ENCODE results near the gene HEXIM1.

Gene HEXIM1

DNA sequence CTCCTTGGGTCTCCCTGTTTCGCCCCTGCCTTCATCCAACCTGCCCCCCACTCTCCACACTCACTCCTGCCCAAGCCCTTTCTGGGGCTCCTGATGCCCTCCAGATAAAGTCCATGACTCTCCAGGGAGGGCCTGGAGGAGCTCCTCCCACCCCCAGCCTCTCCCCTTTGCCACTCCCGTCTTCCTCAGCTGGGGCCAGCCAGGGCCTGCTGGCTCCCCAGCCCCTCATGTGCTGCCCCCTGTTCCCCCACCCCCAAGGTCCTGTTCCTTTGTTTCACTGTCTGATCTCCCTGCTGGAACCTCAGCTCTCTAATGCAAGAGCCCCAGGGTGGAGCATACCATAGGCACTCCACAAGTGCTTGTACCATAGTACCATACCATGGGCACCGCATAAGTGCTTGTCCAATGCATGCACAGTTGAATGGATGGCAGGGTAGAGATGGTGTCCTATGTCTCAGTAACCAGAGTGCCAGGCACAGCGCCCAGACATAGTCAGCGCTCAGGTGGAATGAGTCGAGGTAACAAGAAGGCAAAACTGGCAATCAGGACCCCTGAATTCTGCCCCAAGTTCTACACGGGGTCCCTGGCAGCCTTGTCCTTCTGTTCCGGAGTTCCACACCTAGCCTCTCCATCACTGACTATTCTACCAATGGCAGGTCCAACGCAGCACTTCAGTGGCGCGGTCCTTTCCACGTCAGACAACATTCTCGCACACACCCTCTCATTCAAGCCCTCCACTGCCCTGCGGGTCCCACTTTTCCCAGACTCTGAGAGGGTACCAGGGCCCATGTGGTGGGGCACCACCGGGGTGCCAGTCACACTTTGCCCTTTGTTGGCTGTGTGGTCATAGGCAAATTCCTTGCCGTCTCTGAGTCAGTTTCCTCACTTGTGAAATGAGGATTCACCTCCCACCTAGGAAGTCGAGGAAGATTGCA is 17.3 kb upstream of the HEXIM1 start:
- no peak for DNase-seq

DNA sequence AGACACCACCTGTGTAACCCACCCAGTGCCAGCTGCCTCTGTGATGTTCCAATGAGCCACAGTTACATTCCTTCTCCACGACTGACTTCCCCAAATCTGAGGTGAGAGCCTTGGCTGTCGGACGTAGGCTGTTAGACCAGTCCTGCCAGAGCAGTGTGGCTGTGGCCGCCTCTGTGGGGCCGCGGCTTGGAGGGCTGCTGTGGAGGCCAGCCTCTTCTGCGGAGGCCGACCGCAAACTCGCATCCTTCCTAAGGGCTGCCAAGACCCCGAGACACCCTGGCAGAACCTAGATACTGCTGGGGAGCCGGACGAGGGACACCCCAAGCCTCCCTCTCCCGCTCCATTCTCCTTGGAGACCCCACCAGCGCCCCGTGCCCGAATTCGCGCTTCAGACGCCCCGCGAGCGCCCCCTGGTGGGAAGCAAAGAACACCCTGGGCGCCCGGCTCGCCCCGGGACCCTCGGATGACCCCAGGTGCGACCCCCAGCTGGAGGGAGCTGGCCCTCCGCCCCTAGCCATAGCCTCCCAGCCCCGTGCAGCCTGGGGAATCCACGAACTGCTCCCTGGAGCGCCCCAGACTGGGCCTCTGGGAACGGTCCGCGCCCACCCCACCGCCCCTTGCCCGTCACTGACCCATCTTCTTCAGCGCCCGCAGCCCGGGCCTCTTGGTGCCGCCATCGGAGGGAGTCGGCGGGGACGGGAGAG is 16.5 kb upstream of the HEXIM1 start:
- DNase-seq, result peak; percentile 53 to 86

DNA sequence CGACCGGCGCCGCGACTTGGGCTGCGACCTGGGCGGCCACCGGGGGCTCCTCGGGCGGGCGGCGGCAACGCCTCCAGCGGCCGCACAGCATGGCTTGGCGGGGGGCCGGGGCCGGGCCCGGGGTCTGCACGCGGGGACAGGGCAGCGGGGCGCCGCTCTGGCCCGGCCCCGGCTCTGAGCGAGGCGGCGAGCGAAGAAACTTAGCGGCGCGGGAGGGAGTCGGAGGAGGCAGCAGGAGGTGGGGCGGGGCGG is 16.0 kb upstream of the HEXIM1 start, which contains the start of gene PLCD3:
PLCD3 (minus strand) TSS at position 196 of the 252 bp plus-strand sequence; CDS start at position 91, 105 bp downstream.
- DNase-seq, result no peak

DNA sequence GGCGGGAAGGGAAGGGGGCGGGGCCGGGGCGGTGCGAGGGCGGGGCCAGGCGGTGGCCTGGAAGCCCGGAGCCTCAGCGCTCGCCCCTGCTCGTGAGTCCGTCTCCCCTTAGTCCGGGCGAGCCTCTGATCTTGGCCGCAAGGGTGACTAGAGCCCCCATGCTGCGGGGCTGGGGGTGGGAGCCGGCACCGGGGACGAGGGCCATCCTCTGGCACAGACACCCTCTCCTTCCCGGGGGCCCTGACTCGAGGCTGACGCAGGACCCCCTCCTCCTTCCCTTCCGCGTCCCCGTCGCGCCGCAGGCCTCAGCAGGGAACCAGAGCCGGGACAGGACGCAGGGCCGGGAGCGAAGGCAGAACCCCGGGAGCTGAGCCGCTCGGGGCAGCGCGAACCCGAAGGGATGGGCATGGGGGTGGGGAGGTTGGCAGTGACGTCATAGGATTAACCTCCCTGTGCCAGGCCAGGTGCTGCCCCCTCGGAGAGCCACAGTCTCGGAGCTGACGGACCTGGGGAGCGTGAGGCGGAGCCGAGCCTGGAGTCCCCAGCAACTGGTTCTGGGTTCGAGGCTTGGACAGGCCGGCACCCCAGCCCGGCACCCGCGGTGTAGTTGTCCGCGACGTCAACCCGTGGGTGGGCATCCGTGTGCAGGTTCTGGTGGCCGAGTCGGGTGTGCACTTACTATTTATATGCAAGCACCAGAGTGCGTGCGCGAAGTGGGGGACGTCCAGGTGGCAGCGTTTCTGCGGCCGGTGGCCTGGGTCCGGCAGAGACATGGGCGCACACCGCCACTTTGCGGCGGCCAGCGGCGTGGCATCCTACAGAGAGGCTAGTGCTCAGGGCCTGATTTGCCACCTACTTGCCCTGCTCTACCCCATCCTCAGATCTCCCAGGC is 15.5 kb upstream of the HEXIM1 start:
- DNase-seq, result peak; percentile 77 to 92

DNA sequence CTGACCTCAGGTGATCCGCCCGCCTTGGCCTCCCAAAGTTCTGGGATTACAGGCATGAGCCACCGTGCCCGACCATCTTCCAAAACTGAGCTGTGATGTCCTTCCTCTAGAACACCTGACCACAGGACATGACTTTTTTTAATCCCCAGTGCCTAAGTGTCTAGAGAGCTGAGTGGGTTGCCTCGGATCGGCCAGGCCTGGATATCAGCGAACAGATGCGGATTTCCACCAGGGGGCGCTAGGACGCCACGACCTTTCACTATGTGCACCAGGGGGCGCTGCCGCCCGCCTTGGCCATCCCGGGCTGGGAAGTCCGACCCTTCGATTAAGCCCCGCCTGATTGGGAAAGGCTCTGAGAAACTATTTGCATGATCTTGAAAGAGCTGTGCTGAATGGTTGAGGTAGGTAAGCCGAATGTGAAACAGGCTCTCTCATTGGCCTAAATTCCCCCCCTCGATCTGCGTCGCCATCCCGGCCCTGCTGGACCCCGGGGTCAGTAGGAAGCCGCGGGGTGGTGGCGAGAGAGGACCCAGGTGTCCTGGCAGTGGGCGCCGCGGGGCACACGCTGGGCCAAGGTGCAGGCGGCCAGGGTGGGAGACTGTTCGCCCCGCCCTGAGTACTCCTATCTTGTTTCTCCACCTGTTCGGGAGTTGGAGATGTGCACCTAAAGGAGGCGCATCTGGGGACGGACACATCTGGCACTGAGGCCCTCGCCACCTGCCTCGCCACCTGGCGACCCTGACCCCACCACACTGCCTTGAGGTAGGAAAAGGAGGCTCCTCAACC is 12.9 kb upstream of the HEXIM1 start, which contains the start of gene ACBD4:
ACBD4 (plus strand) TSS at position 496 of the 786 bp plus-strand sequence. CDS start 458 bp downstream, outside the sequence.
- DNase-seq, result peak; percentile 98 to 99

DNA sequence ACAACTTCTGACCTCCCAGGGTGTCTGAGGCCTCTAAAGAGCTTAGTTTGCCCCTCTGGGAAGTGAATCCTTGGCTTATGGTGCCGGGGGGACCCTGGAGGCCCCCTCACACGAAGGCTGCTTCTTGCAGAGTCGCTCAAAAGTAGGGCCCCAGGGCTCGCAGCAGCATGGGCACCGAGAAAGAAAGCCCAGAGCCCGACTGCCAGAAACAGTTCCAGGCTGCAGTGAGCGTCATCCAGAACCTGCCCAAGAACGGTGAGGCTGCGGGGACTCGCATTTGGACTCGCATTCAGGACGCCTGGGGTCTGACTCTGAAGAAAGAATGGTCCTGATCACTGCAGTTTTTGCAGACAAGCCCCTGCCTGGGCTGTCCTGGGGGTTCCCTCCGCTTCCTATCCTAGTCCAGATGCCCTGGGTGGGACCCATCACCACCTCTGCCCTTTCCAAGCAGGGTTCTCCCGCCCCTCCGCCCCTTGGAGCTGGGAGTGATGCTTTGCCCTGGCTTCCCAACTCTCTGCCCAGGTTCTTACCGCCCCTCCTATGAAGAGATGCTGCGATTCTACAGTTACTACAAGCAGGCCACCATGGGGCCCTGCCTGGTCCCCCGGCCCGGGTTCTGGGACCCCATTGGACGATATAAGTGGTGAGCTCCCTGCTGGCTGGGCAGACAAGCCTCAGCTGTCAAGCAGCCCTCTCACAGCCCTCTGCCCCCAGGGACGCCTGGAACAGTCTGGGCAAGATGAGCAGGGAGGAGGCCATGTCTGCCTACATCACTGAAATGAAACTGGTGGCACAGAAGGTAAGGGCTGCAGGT is 12.1 kb upstream of the HEXIM1 start:
- no peak for DNase-seq

DNA sequence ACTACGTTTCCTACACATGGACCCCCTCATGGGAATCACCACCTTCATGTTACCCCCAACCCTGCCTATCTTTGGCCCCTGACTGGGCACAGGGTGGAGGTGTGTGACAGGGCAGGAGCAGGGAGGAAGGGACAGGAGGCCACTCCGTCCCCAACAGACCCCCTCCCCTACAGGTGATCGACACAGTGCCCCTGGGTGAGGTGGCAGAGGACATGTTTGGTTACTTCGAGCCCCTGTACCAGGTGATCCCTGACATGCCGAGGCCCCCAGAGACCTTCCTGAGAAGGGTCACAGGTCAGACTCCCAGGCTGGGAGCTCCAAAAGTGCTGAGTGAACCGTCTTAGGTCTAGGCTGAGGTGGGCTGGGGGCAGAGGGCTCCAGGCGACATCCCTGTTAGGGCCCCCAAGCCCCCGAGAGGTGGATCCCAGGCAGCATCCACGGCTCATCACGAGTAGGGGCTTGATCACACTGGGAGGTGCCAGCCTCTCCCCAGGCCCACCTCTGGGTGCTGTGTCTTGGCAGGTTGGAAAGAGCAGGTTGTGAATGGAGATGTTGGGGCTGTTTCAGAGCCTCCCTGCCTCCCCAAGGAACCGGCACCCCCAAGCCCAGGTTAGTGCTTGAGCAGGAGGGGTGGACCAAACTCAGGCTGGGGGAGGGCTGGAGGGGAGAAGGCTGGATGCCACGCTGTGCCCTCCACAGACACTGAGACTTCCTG is 11.3 kb upstream of the HEXIM1 start:
- DNase-seq, result no peak

DNA sequence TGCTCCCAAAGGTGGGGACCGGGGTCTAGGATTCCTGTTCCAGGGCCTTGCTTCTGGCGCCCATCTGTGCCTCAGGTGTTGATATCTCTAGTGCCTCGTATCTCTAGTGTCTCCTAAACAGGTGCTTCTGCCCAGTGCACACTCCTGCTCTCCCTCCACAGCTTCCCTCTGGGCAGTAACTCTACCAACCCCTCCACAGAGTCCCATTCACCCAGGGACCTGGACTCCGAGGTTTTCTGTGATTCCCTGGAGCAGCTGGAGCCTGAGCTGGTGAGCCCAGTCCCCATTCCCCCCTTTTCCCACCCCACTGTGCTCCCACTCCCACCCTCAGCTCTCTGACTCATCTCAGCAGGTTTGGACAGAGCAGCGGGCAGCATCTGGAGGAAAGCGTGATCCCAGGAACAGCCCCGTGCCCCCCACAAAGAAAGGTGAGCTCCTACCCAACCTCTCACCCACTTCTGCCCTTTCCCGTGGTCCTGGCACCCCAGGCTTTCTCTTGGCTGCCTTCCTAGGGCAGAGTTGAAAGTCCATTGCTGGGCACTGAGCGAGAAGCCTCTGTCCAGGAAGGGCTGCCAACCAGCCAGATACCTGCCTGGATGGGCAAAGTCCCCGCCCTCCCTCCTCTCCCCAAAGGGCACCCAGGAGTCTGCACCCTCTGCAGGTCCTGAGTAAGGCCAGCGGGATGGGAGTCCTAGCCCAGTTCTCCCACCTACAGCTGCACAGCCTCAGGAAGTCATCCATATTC is 10.5 kb upstream of the HEXIM1 start:
- no peak for DNase-seq

DNA sequence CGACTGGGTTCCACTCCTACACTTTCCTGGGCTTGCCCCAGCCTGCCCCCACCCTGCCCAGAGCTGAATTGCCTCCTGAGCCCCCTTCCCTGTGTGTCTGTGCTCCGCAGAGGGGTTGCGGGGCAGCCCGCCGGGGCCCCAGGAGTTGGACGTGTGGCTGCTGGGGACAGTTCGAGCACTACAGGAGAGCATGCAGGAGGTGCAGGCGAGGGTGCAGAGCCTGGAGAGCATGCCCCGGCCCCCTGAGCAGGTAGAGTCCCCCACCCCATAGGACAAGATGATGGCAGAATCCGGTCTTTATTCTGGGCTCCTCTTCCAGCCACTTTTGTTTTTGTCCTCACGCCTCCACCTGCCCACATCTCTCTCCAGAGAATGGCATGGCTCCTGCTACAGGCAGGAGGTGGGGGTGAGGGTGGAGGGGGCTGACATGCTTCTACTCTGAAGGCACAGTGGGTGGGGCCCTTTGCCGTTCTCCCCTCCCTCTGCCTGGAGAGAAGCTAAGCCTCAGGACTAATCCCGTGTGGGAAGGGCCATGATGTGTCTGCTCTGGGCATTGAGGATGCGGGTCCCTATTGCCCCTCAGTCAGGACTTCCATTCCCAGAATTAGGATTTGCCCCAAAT is 9.3 kb upstream of the HEXIM1 start:
- DNase-seq, result no peak

DNA sequence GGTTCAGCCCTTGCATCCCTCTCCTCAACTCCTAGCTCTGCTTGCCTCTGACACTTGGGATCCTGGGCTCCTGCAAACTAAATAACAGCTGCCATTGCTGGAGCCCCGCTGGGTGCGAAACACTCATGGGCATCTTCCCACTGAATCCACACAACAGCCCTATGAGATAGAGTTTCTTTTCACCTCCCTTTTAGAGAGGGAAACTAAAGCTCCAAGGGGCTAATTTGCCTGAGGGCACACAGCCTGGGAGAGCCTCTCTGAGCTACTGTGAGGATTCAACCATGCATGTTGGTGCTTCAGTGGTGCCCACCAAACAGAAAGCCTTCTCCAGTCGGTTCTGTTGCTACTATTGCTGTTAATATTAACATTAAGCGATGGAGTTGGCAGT is 8.7 kb upstream of the HEXIM1 start:
- no peak for DNase-seq

DNA sequence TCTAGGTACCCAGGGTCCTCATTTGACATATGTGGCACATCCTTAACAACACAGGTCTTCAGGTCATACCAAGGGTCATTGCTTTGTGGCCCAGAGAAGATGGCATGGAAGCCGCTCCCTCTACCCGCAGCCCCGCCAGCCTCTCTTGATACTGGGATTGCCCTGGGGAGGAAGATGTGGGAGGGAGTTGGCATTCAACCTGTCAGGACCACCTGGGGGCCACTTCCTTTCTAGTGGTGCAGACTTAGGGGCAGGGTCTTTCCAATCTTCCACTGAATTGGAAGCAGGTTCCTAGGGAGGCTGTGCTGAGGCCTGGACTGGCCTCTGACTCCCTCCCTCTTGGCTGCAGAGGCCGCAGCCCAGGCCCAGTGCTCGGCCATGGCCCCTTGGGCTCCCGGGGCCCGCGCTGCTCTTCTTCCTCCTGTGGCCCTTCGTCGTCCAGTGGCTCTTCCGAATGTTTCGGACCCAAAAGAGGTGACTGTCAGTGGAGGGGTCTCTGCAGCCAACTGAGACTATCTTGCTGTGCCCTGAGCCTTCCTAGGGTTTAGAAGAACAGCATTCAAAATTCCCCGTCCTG is 5.1 kb upstream of the HEXIM1 start:
- DNase-seq, result no peak

DNA sequence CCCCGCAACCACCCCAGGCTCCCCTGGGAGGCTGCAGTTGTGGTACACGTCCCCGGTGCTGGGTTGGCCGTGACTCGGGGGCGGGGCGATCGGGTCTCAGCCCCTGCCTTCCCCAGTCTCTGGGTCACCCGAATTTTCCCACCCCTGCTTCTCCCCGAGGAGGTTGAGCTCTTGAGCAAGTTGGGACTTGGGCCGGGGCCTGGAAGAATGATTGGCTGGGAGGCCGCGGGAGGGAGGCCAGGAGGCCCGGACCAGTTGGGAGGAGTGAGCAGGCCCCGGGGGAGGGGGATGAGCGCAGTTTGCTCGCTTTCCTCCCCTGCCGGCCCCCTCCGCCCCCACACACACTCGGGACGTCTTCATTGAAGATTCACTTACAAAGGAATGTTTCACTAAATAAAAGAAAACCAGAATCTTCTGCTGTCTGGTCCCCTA is 4.5 kb upstream of the HEXIM1 start:
- no peak for DNase-seq

DNA sequence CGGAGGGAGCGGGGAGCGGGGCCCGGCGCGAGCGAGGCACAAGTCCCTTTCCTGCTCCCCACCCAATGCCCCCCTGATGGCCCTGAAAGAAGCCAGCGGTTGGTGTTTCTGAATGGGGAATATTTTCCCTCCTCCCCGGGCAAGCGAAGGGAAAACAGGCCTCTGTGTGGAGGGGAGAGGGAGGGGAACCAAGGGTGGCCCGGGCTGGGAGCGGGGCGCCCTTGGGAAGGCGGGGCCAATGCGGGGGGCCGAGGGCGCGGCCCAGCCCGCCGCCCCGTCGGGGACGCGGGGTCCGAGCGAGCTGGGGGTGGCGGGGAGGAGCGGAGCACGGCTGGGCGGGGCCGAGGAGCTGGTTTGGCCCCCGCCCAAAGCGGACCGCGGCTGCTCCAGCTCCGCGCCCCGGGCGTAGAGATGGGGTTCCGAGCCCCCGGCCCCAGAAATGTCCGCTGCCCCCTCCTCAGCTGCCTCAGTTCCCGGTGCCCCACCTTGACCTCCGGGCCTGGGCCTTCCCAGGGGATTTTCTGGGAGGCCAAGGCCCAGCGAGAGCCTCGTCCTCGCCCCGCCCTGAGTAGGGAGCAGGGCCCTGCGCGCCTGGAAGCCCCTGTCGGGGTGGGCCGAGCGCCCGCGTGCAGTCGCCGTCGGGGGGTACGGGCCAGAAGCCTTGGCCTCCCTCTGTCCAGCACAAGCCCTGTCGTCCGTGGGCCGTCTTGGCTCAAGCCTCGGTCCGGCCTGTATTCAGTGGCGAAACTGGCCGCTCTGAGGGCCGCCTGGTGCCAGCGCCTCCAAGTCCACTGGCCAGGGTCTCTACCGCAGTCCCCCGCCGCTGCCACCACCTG is 3.9 kb upstream of the HEXIM1 start:
- no peak for DNase-seq

DNA sequence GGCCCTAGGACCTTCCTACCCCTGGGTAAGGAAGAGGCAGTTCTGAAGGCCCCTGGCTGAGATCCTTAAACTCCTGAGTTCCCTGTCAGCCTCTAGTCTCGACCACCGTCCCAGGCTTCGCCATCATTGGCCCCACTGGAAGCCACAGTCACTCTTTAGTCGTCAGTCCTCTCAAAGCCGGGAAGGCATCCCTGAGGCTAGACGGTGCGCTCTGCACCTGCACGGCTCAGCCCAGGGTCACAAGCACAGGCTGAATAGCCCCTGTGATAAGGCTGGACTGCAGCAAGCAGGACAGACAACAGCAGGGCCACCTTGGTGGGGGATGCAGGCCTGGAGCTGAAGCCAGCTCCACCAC is 3.3 kb upstream of the HEXIM1 start:
- no peak for DNase-seq

DNA sequence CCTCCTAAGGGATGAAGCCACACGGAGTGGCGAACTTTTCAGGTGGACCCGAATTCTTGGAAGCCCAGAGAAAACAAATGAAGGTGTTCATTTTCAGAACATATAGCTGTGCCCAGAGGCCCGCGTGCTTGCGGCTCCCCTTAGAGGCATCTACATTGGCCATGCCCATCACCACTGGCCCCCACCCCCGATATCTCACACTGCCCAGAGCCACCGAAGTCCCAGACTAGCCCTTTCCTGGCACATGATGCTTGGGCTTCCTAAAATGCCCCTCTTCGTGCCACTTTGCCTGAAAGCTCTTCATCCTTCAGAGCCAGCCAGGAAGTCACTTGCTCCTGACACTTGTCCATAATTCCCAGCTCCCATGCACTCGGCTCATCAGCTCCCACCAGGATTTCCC is 2.1 kb upstream of the HEXIM1 start:
- no peak for DNase-seq

DNA sequence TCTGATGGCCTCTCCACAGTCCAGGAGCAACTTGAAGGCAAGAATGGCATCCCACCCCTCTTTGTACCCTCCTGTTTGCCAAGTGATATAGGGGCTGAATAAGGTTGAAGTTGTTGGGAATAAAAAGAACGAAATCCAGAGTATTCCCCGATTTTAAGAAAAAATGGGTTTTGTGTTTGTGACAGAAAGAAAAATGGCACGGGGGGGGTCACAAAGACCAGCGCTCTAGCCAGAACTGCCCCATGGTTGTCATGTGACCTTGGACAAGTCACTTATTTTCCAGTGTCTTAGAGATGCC is 1.7 kb upstream of the HEXIM1 start:
- no peak for DNase-seq

DNA sequence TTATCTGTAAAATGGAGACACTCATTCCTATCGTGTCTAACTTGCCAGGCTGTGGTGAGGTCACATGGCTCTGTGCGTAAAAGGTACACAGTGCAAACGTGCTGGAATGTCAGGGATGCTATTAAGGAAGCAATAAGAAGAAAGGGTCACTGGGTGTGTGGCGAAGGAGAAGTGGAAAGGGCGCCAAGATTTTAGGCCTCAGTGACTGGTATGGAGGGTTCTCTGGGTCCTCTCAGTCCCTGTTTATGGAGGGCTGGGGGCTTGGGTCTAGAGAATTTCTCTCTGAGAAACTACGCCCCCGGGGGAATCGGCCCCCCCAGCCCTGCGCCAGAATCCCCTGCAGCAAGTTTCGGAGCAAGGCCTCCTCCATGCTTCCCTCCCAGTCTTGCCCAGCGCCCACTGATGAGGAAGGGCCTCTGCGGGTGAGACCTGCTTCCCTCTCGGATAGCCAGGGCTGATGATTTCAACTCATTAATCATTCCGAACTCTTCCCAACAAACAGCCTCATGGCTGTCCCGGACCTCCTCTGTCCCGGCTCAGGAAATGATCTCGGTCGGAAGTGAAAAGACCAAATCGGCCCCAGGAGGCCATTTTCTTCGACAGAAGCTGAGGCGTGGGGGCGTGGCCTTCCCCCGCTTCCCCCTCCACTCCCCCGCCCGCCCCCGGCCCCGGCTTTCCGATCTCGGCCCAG is 1.2 kb upstream of the HEXIM1 start:
- peak; percentile 85 to 94 for DNase-seq
